HG03439 (cell line): ENCODE results near the gene COL24A1.
"Not testable (repeated sequence)": the region's sequence is repeated elsewhere in the genome, so short reads cannot be mapped to it uniquely, and the experiment has no call there.

Experiments
- ATAC-seq: cut with Tn5 transposase; IDR thresholded peaks from one replicate; pipeline ENCODE4 v1.9.1; 2021; ENCODE audit warnings: mild to moderate bottlenecking, moderate library complexity; ENCODE audit not compliant: unreplicated experiment

COL24A1 gene

GRCh38 chr1:85824066-85824840, 332.3 kb downstream of the COL24A1 start:
- ATAC-seq, result no peak

GRCh38 chr1:85822696-85823095, 333.9 kb downstream of the COL24A1 start:
- no peak for ATAC-seq

- no peak for ATAC-seq
These were observed 338.2 kb downstream of the COL24A1 start for GRCh38 chr1:85818371-85818770.

GRCh38 chr1:85816606-85817005, 340.0 kb downstream of the COL24A1 start:
- ATAC-seq, result no peak

- no peak for ATAC-seq
These were observed 340.7 kb downstream of the COL24A1 start for GRCh38 chr1:85815906-85816305.

GRCh38 chr1:85806236-85806965, 350.2 kb downstream of the COL24A1 start:
- ATAC-seq, result no peak

- ATAC-seq, result no peak
These were observed 355.1 kb downstream of the COL24A1 start for GRCh38 chr1:85801520-85801919.

- ATAC-seq, result no peak
These were observed 356.8 kb downstream of the COL24A1 start for GRCh38 chr1:85799737-85800136.

GRCh38 chr1:85798419-85798818, 358.2 kb downstream of the COL24A1 start:
- ATAC-seq, result no peak

GRCh38 chr1:85777021-85777420, 379.6 kb downstream of the COL24A1 start:
- ATAC-seq, result not testable (repeated sequence)

GRCh38 chr1:85762804-85763203, 393.8 kb downstream of the COL24A1 start:
- no peak for ATAC-seq

GRCh38 chr1:85756864-85757263, 399.7 kb downstream of the COL24A1 start:
- ATAC-seq, result no peak

- no peak for ATAC-seq
These were observed 408.5 kb downstream of the COL24A1 start for GRCh38 chr1:85748120-85748519.

- no peak for ATAC-seq
These were observed 409.8 kb downstream of the COL24A1 start for GRCh38 chr1:85746777-85747176.

GRCh38 chr1:85743814-85744213, 412.8 kb downstream of the COL24A1 start:
- ATAC-seq, result no peak

- ATAC-seq, result no peak
These were observed 421.6 kb downstream of the COL24A1 start for GRCh38 chr1:85734931-85735330.

- ATAC-seq, result no peak
These were observed 437.8 kb downstream of the COL24A1 start for GRCh38 chr1:85718678-85719340.

GRCh38 chr1:85714418-85715114, 442.0 kb downstream of the COL24A1 start:
- not testable (repeated sequence) for ATAC-seq

- no peak for ATAC-seq
These were observed 447.7 kb downstream of the COL24A1 start for GRCh38 chr1:85708829-85709227.

- ATAC-seq, result peak; percentile 92
These were observed 448.4 kb downstream of the COL24A1 start, which contains the start of gene ZNHIT6 for GRCh38 chr1:85707990-85708828. TSS of gene ZNHIT6 (minus strand) at chr1:85708433. CDS start at chr1:85708284, 149 bp downstream.
